Parathyroid adenoma (tissue), 2 donors: ENCODE results near the gene CARD9.

Source experiments
- H2AFZ ChIP-seq: fragments of 300-600 bp; sonication (generic); one replicate; pipeline ENCODE4 v1.7.0; 2017; ENCODE audit warnings: antibody characterized with exemption, mild to moderate bottlenecking
- H3K27ac ChIP-seq: fragments of 300-600 bp; sonication (generic); one replicate; pipeline ENCODE4 v1.7.0; 2017
- H3K27me3 ChIP-seq: fragments of 300-600 bp; sonication (generic); one replicate; pipeline ENCODE4 v1.7.0; 2017; ENCODE audit warnings: low read length; ENCODE audit not compliant: control insufficient read depth, insufficient read depth
- H3K36me3 ChIP-seq: fragments of 300-600 bp; sonication (generic); one replicate; pipeline ENCODE4 v1.7.0; 2017; ENCODE audit warnings: low read length; ENCODE audit not compliant: control insufficient read depth, insufficient read depth
- H3K4me1 ChIP-seq: fragments of 300-600 bp; sonication (generic); one replicate; pipeline ENCODE4 v1.7.0; 2017; ENCODE audit warnings: control low read depth
- H3K4me2 ChIP-seq: fragments of 300-600 bp; sonication (generic); one replicate; pipeline ENCODE4 v1.7.0; 2017; ENCODE audit warnings: low read length
- H3K4me3 ChIP-seq: fragments of 300-600 bp; sonication (generic); one replicate; pipeline ENCODE4 v1.7.0; 2017; ENCODE audit warnings: low read depth, low read length
- H3K79me2 ChIP-seq: fragments of 300-600 bp; sonication (generic); one replicate; pipeline ENCODE4 v1.7.0; 2017; ENCODE audit warnings: control low read depth
- H3K9ac ChIP-seq: fragments of 300-600 bp; sonication (generic); one replicate; pipeline ENCODE4 v1.7.0; 2017; ENCODE audit warnings: mild to moderate bottlenecking
- H3K9me3 ChIP-seq: fragments of 300-600 bp; sonication (generic); one replicate; pipeline ENCODE4 v1.7.0; 2017; ENCODE audit warnings: low read length; ENCODE audit not compliant: control insufficient read depth
- CTCF ChIP-seq: fragments of 300-600 bp; sonication (generic); IDR thresholded peaks from one replicate; pipeline ENCODE4 v1.7.0; 2017; ENCODE audit warnings: antibody characterized with exemption, mild to moderate bottlenecking
- donor health status: primary hyperparathyroidism.

CARD9 gene

GRCh38 chr9:136336156-136336870 lies 37.2 kb downstream of the CARD9 start:
- no peaks in the 10 kb centered on the region for H3K36me3 ChIP-seq
- no peak overlapping the region for H3K4me3 ChIP-seq
- H3K27me3 ChIP-seq: no peaks in the 10 kb centered on the region
- no peaks in the 10 kb centered on the region for H3K9me3 ChIP-seq
- H2AFZ ChIP-seq: no peak overlapping the region
- no peaks in the 10 kb centered on the region for H3K4me1 ChIP-seq
- TF ChIP-seq CTCF: no peak
- no peaks in the 10 kb centered on the region for H3K79me2 ChIP-seq
- H3K4me2 ChIP-seq: no peak overlapping the region
- no peak overlapping the region for H3K27ac ChIP-seq
- H3K9ac ChIP-seq: no peak overlapping the region

- H3K79me2 ChIP-seq: no peaks in the 10 kb centered on the region
- H3K36me3 ChIP-seq: no peaks in the 10 kb centered on the region
- H3K9me3 ChIP-seq: no peaks in the 10 kb centered on the region
- no peak for TF ChIP-seq CTCF
- no peak overlapping the region for H3K9ac ChIP-seq
- H3K4me1 ChIP-seq: no peaks in the 10 kb centered on the region
- no peak overlapping the region for H2AFZ ChIP-seq
- no peak overlapping the region for H3K4me3 ChIP-seq
- no peak overlapping the region for H3K27ac ChIP-seq
- no peak overlapping the region for H3K4me2 ChIP-seq
- no peaks in the 10 kb centered on the region for H3K27me3 ChIP-seq
Measured at GRCh38 chr9:136335296-136336155, 37.9 kb downstream of the CARD9 start.

GRCh38 chr9:136334541-136334940 lies 38.9 kb downstream of the CARD9 start:
- Histone ChIP-seq H3K27ac (no peak overlapping the region), H3K79me2 (no peaks in the 10 kb centered on the region), H3K4me3 (no peak overlapping the region), H3K27me3 (no peaks in the 10 kb centered on the region), H3K9me3 (no peaks in the 10 kb centered on the region), H3K36me3 (no peaks in the 10 kb centered on the region), H3K9ac (no peak overlapping the region), H2AFZ (no peak overlapping the region), H3K4me2 (no peak overlapping the region), H3K4me1 (no peaks in the 10 kb centered on the region)
- no peak for TF ChIP-seq CTCF

- Histone ChIP-seq H3K79me2 (no peaks in the 10 kb centered on the region), H3K36me3 (no peaks in the 10 kb centered on the region), H3K4me2 (no peak overlapping the region), H3K4me1 (no peaks in the 10 kb centered on the region), H3K27me3 (no peaks in the 10 kb centered on the region), H3K9ac (no peak overlapping the region), H3K4me3 (no peak overlapping the region), H3K9me3 (no peaks in the 10 kb centered on the region), H3K27ac (no peak overlapping the region), H2AFZ (no peak overlapping the region)
- no peak for TF ChIP-seq CTCF
Measured at GRCh38 chr9:136333486-136333885, 40.0 kb downstream of the CARD9 start.
